Astrocyte (in vitro differentiated cells and primary cell): Measurements from ENCODE around the gene SDR39U1. TPM values are rescaled to one million over a fixed set of nuclear protein-coding genes. Genes with fewer than 3 reads are reported as not detected.
A peak's percentile ranks its signal among the peaks of the same experiment; 100 is the strongest.

ENCODE experiments used
- DNase-seq: peaks from one replicate; pipeline ENCODE4 v3.0.0-alpha.2; 2010; ENCODE audit warnings: low read depth
- FAIRE-seq: peaks from 2 replicates; lab custom pipeline; 2011; peaks lifted over from hg19 to GRCh38; lab: Jason Lieb, UNC
- H2AFZ ChIP-seq: 2 replicates; pipeline ENCODE4 v1.6.0; 2012; ENCODE audit warnings: low read depth, low read length, inconsistent platforms
- H3K27ac ChIP-seq: 2 replicates; pipeline ENCODE4 v1.5.1; 2011; ENCODE audit warnings: low read depth, low read length, inconsistent platforms
- H3K27me3 ChIP-seq: 2 replicates; pipeline ENCODE4 v1.6.0; 2011; ENCODE audit warnings: low read length, inconsistent platforms; ENCODE audit not compliant: insufficient read depth
- H3K36me3 ChIP-seq: 2 replicates; pipeline ENCODE4 v1.5.1; 2011; ENCODE audit warnings: low read length, inconsistent platforms; ENCODE audit not compliant: insufficient read depth
- H3K4me1 ChIP-seq: 2 replicates; pipeline ENCODE4 v1.5.1; 2011; ENCODE audit warnings: low read length, inconsistent platforms; ENCODE audit not compliant: insufficient read depth
- H3K4me2 ChIP-seq: 2 replicates; pipeline ENCODE4 v1.6.0; 2012; ENCODE audit warnings: low read length, inconsistent platforms
- H3K4me3 ChIP-seq: 2 replicates; pipeline ENCODE4 v1.5.1; 2011; ENCODE audit warnings: low read depth, mild to moderate bottlenecking, low read length, inconsistent platforms; ENCODE audit not compliant: insufficient read depth
- H3K79me2 ChIP-seq: 2 replicates; pipeline ENCODE4 v1.6.0; 2012; ENCODE audit warnings: mild to moderate bottlenecking, low read length, inconsistent platforms; ENCODE audit not compliant: insufficient read depth
- H3K9ac ChIP-seq: 2 replicates; pipeline ENCODE4 v1.6.0; 2012; ENCODE audit warnings: mild to moderate bottlenecking, low read length, inconsistent platforms
- H3K9me3 ChIP-seq: 2 replicates; pipeline ENCODE4 v1.5.1; 2012; ENCODE audit warnings: low read depth, mild to moderate bottlenecking, low read length, inconsistent platforms; ENCODE audit not compliant: insufficient read depth
- H4K20me1 ChIP-seq: 2 replicates; pipeline ENCODE4 v1.6.0; 2012; ENCODE audit warnings: low read length, inconsistent platforms; ENCODE audit not compliant: insufficient read depth
- H3K27ac Mint-ChIP-seq: one replicate; pipeline ENCODE4 v1.8.0; 2021; ENCODE audit warnings: mild to moderate bottlenecking, mixed read lengths; ENCODE audit not compliant: unreplicated experiment
- H3K27me3 Mint-ChIP-seq: one replicate; pipeline ENCODE4 v1.8.0; 2021; ENCODE audit warnings: low read depth, mixed read lengths; ENCODE audit not compliant: unreplicated experiment
- H3K36me3 Mint-ChIP-seq: one replicate; pipeline ENCODE4 v1.8.0; 2021; ENCODE audit warnings: low read depth, mixed read lengths; ENCODE audit not compliant: unreplicated experiment
- H3K4me1 Mint-ChIP-seq: one replicate; pipeline ENCODE4 v1.8.0; 2021; ENCODE audit warnings: low read depth, mixed read lengths; ENCODE audit not compliant: unreplicated experiment
- H3K4me3 Mint-ChIP-seq: one replicate; pipeline ENCODE4 v1.8.0; 2021; ENCODE audit warnings: mild to moderate bottlenecking, moderate library complexity, mixed read lengths; ENCODE audit not compliant: unreplicated experiment
- H3K9me3 Mint-ChIP-seq: one replicate; pipeline ENCODE4 v1.8.0; 2021; ENCODE audit warnings: mild to moderate bottlenecking, mixed read lengths; ENCODE audit not compliant: unreplicated experiment
- EZH2 ChIP-seq: IDR thresholded peaks from 2 replicates; pipeline ENCODE4 v1.6.1; 2012; ENCODE audit warnings: mild to moderate bottlenecking, low read length, inconsistent platforms; ENCODE audit not compliant: insufficient read depth
- total RNA-seq: library from RNA; stranded (reverse); gene quantifications from 2 replicates; pipeline ENCODE4 v1.2.1, GENCODE V29; 2021
- TF ChIP-seq, protein P1 (sequence below): IDR thresholded peaks from 2 replicates; pipeline ENCODE4 v1.5.1; 2011; ENCODE audit warnings: low read depth, mild to moderate bottlenecking, inconsistent platforms, low read length, moderate library complexity; ENCODE audit not compliant: insufficient read depth

The SDR39U1 gene
- total RNA-seq, 1 donor from 2014 or later: 28.1 TPM

DNA sequence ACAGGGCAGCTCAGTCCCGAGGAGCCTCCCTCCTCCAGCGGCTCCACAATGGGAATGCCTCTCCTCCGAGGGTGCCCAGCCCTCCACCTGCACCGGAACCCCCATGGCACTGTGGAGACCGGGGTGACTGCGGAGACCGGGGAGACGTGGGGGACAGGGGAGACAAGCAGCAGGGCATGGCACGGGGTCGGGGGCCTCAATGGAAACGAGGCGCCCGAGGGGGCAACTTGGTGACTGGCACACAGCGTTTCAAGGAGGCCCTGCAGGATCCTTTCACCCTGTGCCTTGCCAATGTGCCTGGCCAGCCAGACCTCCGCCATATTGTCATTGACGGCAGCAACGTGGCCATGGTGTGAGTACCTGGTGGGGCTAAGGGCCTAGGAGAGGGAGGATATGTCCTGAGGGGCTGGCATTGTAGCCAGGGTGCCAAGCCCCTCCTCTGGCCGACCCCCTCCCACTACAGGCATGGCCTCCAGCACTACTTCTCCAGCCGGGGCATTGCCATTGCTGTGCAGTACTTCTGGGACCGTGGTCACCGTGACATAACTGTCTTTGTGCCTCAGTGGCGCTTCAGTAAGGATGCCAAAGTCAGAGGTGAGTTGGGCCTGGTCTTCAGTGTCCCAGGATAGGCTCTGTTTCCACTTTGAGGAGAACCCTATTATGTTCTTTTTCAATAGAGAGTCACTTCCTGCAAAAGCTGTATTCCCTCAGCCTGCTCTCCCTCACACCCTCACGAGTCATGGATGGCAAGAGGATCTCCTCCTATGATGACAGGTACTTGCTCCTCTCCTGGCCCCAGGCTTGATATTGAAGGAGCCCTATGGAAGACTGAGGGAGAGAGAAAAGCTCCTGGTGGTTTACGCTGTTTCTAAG lies 10.1 kb downstream of the SDR39U1 start:
- peak overlapping the region; percentile 89 for H3K4me3 Mint-ChIP-seq

DNA sequence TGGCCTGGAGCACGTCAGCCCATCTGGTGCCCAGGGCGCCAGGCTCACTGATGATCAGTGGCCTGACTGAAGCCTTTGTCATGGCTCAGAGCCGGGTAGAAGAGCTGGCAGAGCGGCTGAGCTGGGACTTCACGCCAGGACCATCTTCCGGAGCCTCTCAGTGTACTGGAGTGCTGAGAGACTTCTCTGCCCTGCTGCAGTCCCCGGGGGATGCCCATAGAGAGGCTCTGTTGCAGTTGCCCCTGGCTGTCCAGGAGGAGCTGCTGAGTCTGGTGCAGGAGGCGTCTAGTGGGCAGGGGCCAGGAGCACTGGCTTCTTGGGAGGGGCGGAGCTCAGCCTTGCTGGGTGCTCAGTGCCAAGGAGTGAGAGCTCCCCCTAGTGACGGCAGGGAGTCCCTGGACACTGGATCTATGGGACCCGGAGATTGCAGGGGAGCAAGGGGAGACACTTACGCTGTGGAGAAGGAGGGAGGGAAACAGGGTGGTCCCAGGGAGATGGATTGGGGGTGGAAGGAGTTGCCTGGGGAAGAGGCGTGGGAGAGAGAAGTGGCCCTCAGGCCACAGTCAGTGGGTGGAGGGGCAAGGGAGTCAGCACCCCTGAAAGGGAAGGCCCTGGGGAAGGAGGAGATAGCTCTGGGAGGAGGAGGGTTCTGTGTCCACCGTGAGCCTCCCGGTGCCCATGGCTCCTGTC lies 10.9 kb downstream of the SDR39U1 start:
- DNase-seq (peak; percentile 75), FAIRE-seq (no peak)
- Histone ChIP-seq H3K4me1 (peaks cover 28% of the 10 kb centered on the region), H3K79me2 (peaks cover 31% of the 10 kb centered on the region), H3K4me2 (peak overlapping the region; percentile 96), H3K27me3 (no peaks in the 10 kb centered on the region), H4K20me1 (peaks cover 51% of the 10 kb centered on the region), H3K4me3 (peak overlapping the region; percentile 83), H3K27ac (peak overlapping the region; percentile 21), H3K36me3 (peaks cover 18% of the 10 kb centered on the region), H3K9me3 (no peaks in the 10 kb centered on the region), H2AFZ (no peak overlapping the region), H3K9ac (peak overlapping the region; percentile 96)
- TF ChIP-seq, protein P1, sequence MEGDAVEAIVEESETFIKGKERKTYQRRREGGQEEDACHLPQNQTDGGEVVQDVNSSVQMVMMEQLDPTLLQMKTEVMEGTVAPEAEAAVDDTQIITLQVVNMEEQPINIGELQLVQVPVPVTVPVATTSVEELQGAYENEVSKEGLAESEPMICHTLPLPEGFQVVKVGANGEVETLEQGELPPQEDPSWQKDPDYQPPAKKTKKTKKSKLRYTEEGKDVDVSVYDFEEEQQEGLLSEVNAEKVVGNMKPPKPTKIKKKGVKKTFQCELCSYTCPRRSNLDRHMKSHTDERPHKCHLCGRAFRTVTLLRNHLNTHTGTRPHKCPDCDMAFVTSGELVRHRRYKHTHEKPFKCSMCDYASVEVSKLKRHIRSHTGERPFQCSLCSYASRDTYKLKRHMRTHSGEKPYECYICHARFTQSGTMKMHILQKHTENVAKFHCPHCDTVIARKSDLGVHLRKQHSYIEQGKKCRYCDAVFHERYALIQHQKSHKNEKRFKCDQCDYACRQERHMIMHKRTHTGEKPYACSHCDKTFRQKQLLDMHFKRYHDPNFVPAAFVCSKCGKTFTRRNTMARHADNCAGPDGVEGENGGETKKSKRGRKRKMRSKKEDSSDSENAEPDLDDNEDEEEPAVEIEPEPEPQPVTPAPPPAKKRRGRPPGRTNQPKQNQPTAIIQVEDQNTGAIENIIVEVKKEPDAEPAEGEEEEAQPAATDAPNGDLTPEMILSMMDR: peak; percentile 89
- TF ChIP-seq EZH2: no peak
- H3K27me3 Mint-ChIP-seq: peaks cover 2% of the 10 kb centered on the region
- H3K9me3 Mint-ChIP-seq: no peaks in the 10 kb centered on the region
- no peaks in the 10 kb centered on the region for H3K36me3 Mint-ChIP-seq
- peak overlapping the region; percentile 89 for H3K4me3 Mint-ChIP-seq
- H3K27ac Mint-ChIP-seq: peak overlapping the region; percentile 68
- peaks cover 15% of the 10 kb centered on the region for H3K4me1 Mint-ChIP-seq

More for the DNA sequence above, 10.1 kb downstream of the SDR39U1 start:
- H3K4me3 ChIP-seq: no peak overlapping the region
- H3K4me2 ChIP-seq: peak overlapping the region; percentile 96
- no peaks in the 10 kb centered on the region for H3K9me3 ChIP-seq
- H3K27me3 ChIP-seq: no peaks in the 10 kb centered on the region
- H3K79me2 ChIP-seq: peaks cover 31% of the 10 kb centered on the region
- H3K36me3 Mint-ChIP-seq: no peaks in the 10 kb centered on the region
- peaks cover 59% of the 10 kb centered on the region for H4K20me1 ChIP-seq
- peaks cover 2% of the 10 kb centered on the region for H3K27me3 Mint-ChIP-seq
- H3K4me1 ChIP-seq: peaks cover 28% of the 10 kb centered on the region
- no peak for FAIRE-seq
- peaks cover 22% of the 10 kb centered on the region for H3K36me3 ChIP-seq
- peaks cover 14% of the 10 kb centered on the region for H3K4me1 Mint-ChIP-seq
- peak overlapping the region; percentile 66 for H3K9ac ChIP-seq
- no peak for TF ChIP-seq EZH2
- TF ChIP-seq, protein P1: no peak
- H2AFZ ChIP-seq: no peak overlapping the region
- no peaks in the 10 kb centered on the region for H3K9me3 Mint-ChIP-seq
- H3K27ac ChIP-seq: no peak overlapping the region
- no peak for DNase-seq
- no peak overlapping the region for H3K27ac Mint-ChIP-seq
